ENCODE results near the gene TAS2R40. TPM values are rescaled to one million over a fixed set of nuclear protein-coding genes. Genes with fewer than 3 reads are reported as not detected.
"Not testable (repeated sequence)": the region's sequence is repeated elsewhere in the genome, so short reads cannot be mapped to it uniquely, and the experiment has no call there.

The TAS2R40 gene
- total RNA-seq, 1 donor from 2014 or later, result not detected

GRCh38 chr7:143203386-143203785, 18.5 kb upstream of the TAS2R40 start:
- Histone ChIP-seq H3K27ac (no peak overlapping the region), H3K4me1 (peaks cover 8% of the 10 kb centered on the region), H3K4me3 (no peak overlapping the region), H3K36me3 (no peaks in the 10 kb centered on the region), H3K27me3 (ENCODE audit: low read depth) (peaks cover 3% of the 10 kb centered on the region), H3K9me3 (no peaks in the 10 kb centered on the region)
- DNase-seq (no peak), ATAC-seq (no peak)
- intact Hi-C loops (cut with DNase I), result no loop called here
- no peak for TF ChIP-seq CTCF (IDR thresholded peaks at IDR 0.05)

- Histone ChIP-seq H3K27me3 (ENCODE audit: low read depth) (peaks cover 6% of the 10 kb centered on the region), H3K9me3 (no peaks in the 10 kb centered on the region), H3K4me1 (peaks cover 8% of the 10 kb centered on the region), H3K36me3 (no peaks in the 10 kb centered on the region), H3K4me3 (no peak overlapping the region), H3K27ac (no peak overlapping the region)
- intact Hi-C loops (cut with DNase I), result no loop called here
- ATAC-seq, result peak; percentile 78 to 92
- TF ChIP-seq CTCF (IDR thresholded peaks at IDR 0.05), result no peak
- peak; percentile 54 for DNase-seq
Measured at GRCh38 chr7:143205560-143206293, 16.1 kb upstream of the TAS2R40 start.

- Histone ChIP-seq H3K4me1 (peaks cover 8% of the 10 kb centered on the region), H3K4me3 (no peak overlapping the region), H3K36me3 (no peaks in the 10 kb centered on the region), H3K27ac (no peak overlapping the region), H3K9me3 (no peaks in the 10 kb centered on the region), H3K27me3 (ENCODE audit: low read depth) (peaks cover 6% of the 10 kb centered on the region)
- DNase-seq (no peak), ATAC-seq (no peak)
- no peak for TF ChIP-seq CTCF (IDR thresholded peaks at IDR 0.05)
- intact Hi-C loops (cut with DNase I), result no loop called here
Measured at GRCh38 chr7:143210541-143210940, 11.3 kb upstream of the TAS2R40 start.

- ATAC-seq; H3K36me3 ChIP-seq; DNase-seq; H3K27ac ChIP-seq; H3K9me3 ChIP-seq; H3K4me3 ChIP-seq; H3K27me3 ChIP-seq (ENCODE audit: low read depth); H3K4me1 ChIP-seq; intact Hi-C loops (cut with DNase I): not testable (repeated sequence)
Measured at GRCh38 chr7:143213478-143213877, 8.4 kb upstream of the TAS2R40 start.

GRCh38 chr7:143214789-143215679, 6.8 kb upstream of the TAS2R40 start:
- intact Hi-C loops (cut with DNase I), result loop anchor here (5.0 kb wide), 1 partner anchor 208 kb away; no protein-coding TSS in a partner anchor
- H3K27ac ChIP-seq, result no peak overlapping the region
- no peaks in the 10 kb centered on the region for H3K9me3 ChIP-seq
- ATAC-seq (peak; percentile 85 to 92), DNase-seq (no peak)
- no peaks in the 10 kb centered on the region for H3K36me3 ChIP-seq
- no peaks in the 10 kb centered on the region for H3K4me1 ChIP-seq
- no peak overlapping the region for H3K4me3 ChIP-seq
- peaks cover 4% of the 10 kb centered on the region for H3K27me3 ChIP-seq (ENCODE audit: low read depth)
- TF ChIP-seq CTCF (IDR thresholded peaks at IDR 0.05), result peak; percentile 99

All from lower lobe of right lung (tissue), 2 donors.